ENCODE measurements around the gene ABLIM3. TPM values are rescaled to one million over a fixed set of nuclear protein-coding genes. Genes with fewer than 3 reads are reported as not detected.

Gene ABLIM3
- total and polyA plus RNA-seq, 2 of the 8 experiments (the other 6 are each of a cell fraction or from before 2014, with no cell fraction given): 0.36 to 0.56 TPM

DNA sequence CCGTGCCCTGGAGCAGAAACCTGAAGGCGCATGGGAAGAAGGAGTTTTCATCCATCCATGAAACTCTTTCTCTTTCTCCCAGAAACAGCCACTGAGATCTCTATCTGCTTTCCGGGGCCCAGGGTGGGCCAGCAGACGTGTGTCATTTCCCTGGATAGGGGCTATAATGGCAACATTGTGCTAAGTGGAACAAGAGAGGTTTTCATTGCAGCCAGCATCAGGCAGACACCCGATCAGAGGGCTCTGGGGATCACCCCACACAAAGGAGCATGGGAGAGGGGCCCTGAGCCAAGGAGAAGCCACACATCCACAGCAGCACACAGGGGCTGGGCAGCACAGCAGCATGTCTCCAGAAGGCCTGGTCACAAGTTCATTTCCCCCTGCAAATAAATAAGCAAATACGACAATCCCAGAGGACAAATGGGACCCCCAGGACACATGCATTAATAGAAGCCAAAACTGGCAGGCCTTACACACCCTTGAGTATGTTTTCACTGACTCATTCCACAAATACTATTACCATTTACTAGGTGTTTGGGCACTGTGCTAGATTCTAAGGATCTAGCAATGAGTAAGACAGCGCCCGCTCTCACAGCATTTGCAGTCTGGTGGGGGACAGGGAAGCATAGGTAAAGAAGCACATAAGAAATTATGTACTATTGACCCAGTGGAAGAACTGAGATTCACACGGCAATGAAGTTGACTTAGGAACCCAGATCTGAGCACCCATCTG is 126.1 kb downstream of the ABLIM3 start:
- H3K79me2 ChIP-seq (ENCODE audit: control insufficient read depth in 1 of 2, insufficient read depth in 2 of 2, low read length in 2 of 2): no peaks in the 10 kb centered on the region
- no peak overlapping the region for H2BK120ac ChIP-seq (replicated peaks; ENCODE audit: low read depth, low read length)
- H4K5ac ChIP-seq (ENCODE audit: insufficient read length, low read depth, low read length): no peak overlapping the region
- H2BK15ac ChIP-seq (ENCODE audit: low read length): no peak overlapping the region
- H3K4me3 ChIP-seq (ENCODE audit: extremely low read depth in 1 of 4, insufficient read depth in 2 of 4, low read depth in 3 of 4, low read length in 4 of 4): no peak overlapping the region
- H4K20me1 ChIP-seq (replicated peaks in 1 of 2; ENCODE audit: control insufficient read depth in 1 of 2, insufficient read depth in 2 of 2, low read length in 2 of 2): peaks cover 0 to 2% of the 10 kb centered on the region in 2 experiments
- TF ChIP-seq POLR2AphosphoS5 (IDR thresholded peaks at IDR 0.05; ENCODE audit: low read depth, low read length) (no peak), RFX5 (IDR thresholded peaks at IDR 0.05; ENCODE audit: borderline replicate concordance, low read depth, low read length) (no peak), TAF7 (optimal IDR thresholded peaks at IDR 0.05; ENCODE audit: borderline replicate concordance, low read depth, low read length) (no peak), RXRA (IDR thresholded peaks at IDR 0.05; ENCODE audit: insufficient read depth, low read depth, low read length) (no peak), SIX5 (IDR thresholded peaks at IDR 0.05; ENCODE audit: low read depth, low read length) (no peak), ATF3 (IDR thresholded peaks at IDR 0.05; ENCODE audit: insufficient read depth, low read depth, low read length) (no peak), POLR2A (IDR thresholded peaks at IDR 0.05; ENCODE audit: control extremely low read depth in 1 of 2, low read depth in 2 of 2, low read length in 2 of 2) (no peak), HDAC2 (IDR thresholded peaks at IDR 0.05; ENCODE audit: borderline replicate concordance in 1 of 2, low read depth in 2 of 2, low read length in 2 of 2) (no peak), TCF12 (IDR thresholded peaks at IDR 0.05; ENCODE audit: low read depth, low read length) (no peak), YY1 (IDR thresholded peaks at IDR 0.05; ENCODE audit: low read depth, low read length) (no peak), CBX5 (IDR thresholded peaks at IDR 0.05; ENCODE audit: low read depth, low read length) (no peak)
- no peak overlapping the region for H3K9ac ChIP-seq (replicated peaks in 1 of 4; ENCODE audit: extremely low read depth in 1 of 4, low read depth in 3 of 4, low read length in 3 of 4)
- no peak for FAIRE-seq
- H3K79me1 ChIP-seq (ENCODE audit: low read depth, low read length): no peaks in the 10 kb centered on the region
- no peak overlapping the region for H2BK5ac ChIP-seq (ENCODE audit: low read depth, low read length)
- no peak overlapping the region for H3K27ac ChIP-seq (ENCODE audit: low read depth, low read length)
- H3K56ac ChIP-seq (replicated peaks; ENCODE audit: insufficient read length, low read depth, low read length): no peak overlapping the region
- no peaks in the 10 kb centered on the region for H3K36me3 ChIP-seq (ENCODE audit: control insufficient read depth in 2 of 4, insufficient read depth in 4 of 4, low read length in 3 of 4)
- peaks cover 5 to 27% (median 16%) of the 10 kb centered on the region in 4 experiments for H3K27me3 ChIP-seq (replicated peaks in 1 of 4; ENCODE audit: control insufficient read depth in 3 of 4, extremely low read depth in 1 of 4, insufficient read depth in 3 of 4, low read length in 3 of 4)
- no peak overlapping the region for H2BK20ac ChIP-seq (ENCODE audit: low read length)
- no peak overlapping the region for H3K4ac ChIP-seq (replicated peaks; ENCODE audit: insufficient read length, low read depth, low read length)
- ChIA-PET CTCF (ENCODE audit: partially characterized antibody) (interaction anchor here (0.6 to 7.5 kb wide), 21 partner anchors 9 to 788 kb away, joined by 3 to 88 read pairs (median 4); partner anchors contain the start of gene ABLIM3), POLR2A (ENCODE audit: partially characterized antibody) (no interaction called here)
- H2AK5ac ChIP-seq (ENCODE audit: low read depth, low read length): no peak overlapping the region
- no peak overlapping the region for H2AFZ ChIP-seq (ENCODE audit: low read length)
- no peak overlapping the region for H3K18ac ChIP-seq (ENCODE audit: extremely low read depth, low read length)
- H3K4me2 ChIP-seq (ENCODE audit: insufficient read depth in 1 of 2, low read depth in 2 of 2, low read length in 2 of 2): no peak overlapping the region
- no peak overlapping the region for H2BK12ac ChIP-seq (ENCODE audit: low read depth, low read length)
- no peak overlapping the region for H4K8ac ChIP-seq (ENCODE audit: extremely low read depth, insufficient read depth, low read length)
- no peak overlapping the region for H3K14ac ChIP-seq (ENCODE audit: insufficient read length)
- H3K4me1 ChIP-seq (replicated peaks in 1 of 4; ENCODE audit: control insufficient read depth in 3 of 4, insufficient read depth in 4 of 4, low read length in 3 of 4): peaks cover 0 to 2% (median 0%) of the 10 kb centered on the region in 4 experiments; a peak in 1 of 7 replicates
- no peaks in the 10 kb centered on the region for H3K9me3 ChIP-seq (ENCODE audit: insufficient read depth in 2 of 2, low read depth in 1 of 2, low read length in 1 of 2)
- no peak overlapping the region for H4K91ac ChIP-seq (replicated peaks; ENCODE audit: insufficient read length, low read length)
- H3K23ac ChIP-seq (ENCODE audit: insufficient read length): no peak overlapping the region
- H3K23me2 ChIP-seq (ENCODE audit: low read depth, low read length): peaks cover 5% of the 10 kb centered on the region; the same call in 1 of the 2 replicates
- DNase-seq (ENCODE audit: low read depth in 1 of 2, low spot score in 2 of 2): no peak
- 89% methylated on average over 9 of the region's 9 CpGs; no CpG with 5 or more reads in 1 of the 2 experiments for WGBS, 2 experiments (ENCODE audit: extremely low coverage in 1 of 2, insufficient coverage in 1 of 2, insufficient read length in 1 of 2, insufficient replicate concordance in 2 of 2, low coverage in 1 of 2, low lambda C conversion rate in 2 of 2, missing lambda C conversion rate in 1 of 2)
